IPS-18c (cell line): ENCODE data around the gene CHCHD2.
A peak's percentile ranks its signal among the peaks of the same experiment; 100 is the strongest.
"Not testable (repeated sequence)": the region's sequence is repeated elsewhere in the genome, so short reads cannot be mapped to it uniquely, and the experiment has no call there.

Experiments used
- H3K4me3 ChIP-seq: 2 replicates; pipeline ENCODE4 v1.7.0; 2013; ENCODE audit warnings: low read depth, mild to moderate bottlenecking, low read length, moderate library complexity; ENCODE audit not compliant: insufficient read depth
- H3K9me3 ChIP-seq: one replicate; pipeline ENCODE4 v1.6.1; 2013; ENCODE audit warnings: mild to moderate bottlenecking, low read length, moderate library complexity; ENCODE audit not compliant: control insufficient read depth, insufficient read depth

The CHCHD2 gene

GRCh38 chr7:56106108-56107073, at the start of gene CHCHD2:
Gene CHCHD2 (minus strand): TSS chr7:56106476. CDS start chr7:56106413, 63 bp downstream.
- peak within 1 kb of the TSS; percentile 63 for H3K4me3 ChIP-seq
- no peaks in the 10 kb centered on the region for H3K9me3 ChIP-seq

- peaks cover 21% of the 10 kb centered on the region for H3K9me3 ChIP-seq
- not testable (repeated sequence) for H3K4me3 ChIP-seq
Measured at GRCh38 chr7:56131062-56131461, 24.8 kb upstream of the CHCHD2 start.

- H3K9me3 ChIP-seq = peaks cover 15% of the 10 kb centered on the region
- H3K4me3 ChIP-seq = no peak overlapping the region
Measured at GRCh38 chr7:56127241-56127975, 21.1 kb upstream of the CHCHD2 start.

GRCh38 chr7:56125831-56126230, 19.6 kb upstream of the CHCHD2 start:
- Histone ChIP-seq H3K4me3 (no peak overlapping the region; the same call in 1 of the 2 replicates), H3K9me3 (peaks cover 14% of the 10 kb centered on the region)

- H3K9me3 ChIP-seq = peaks cover 14% of the 10 kb centered on the region
- H3K4me3 ChIP-seq = peak overlapping the region; percentile 20; the same call in 1 of the 2 replicates
Measured at GRCh38 chr7:56124981-56125380, 18.7 kb upstream of the CHCHD2 start.

- no peak overlapping the region for H3K4me3 ChIP-seq
- H3K9me3 ChIP-seq = peaks cover 6% of the 10 kb centered on the region
Measured at GRCh38 chr7:56121440-56121839, 15.2 kb upstream of the CHCHD2 start.

GRCh38 chr7:56115852-56116538, 9.7 kb upstream of the CHCHD2 start, which contains the start of gene NUPR2:
Gene NUPR2 (minus strand): TSS chr7:56116417. CDS start chr7:56116314, 103 bp downstream.
- Histone ChIP-seq H3K9me3 (peaks cover 9% of the 10 kb centered on the region), H3K4me3 (peak within 1 kb of the TSS; percentile 15)

GRCh38 chr7:56112244-56112643, 6.0 kb upstream of the CHCHD2 start:
- not testable (repeated sequence) for H3K4me3 ChIP-seq, H3K9me3 ChIP-seq

- H3K9me3 ChIP-seq = peaks cover 6% of the 10 kb centered on the region
- no peak overlapping the region for H3K4me3 ChIP-seq
Measured at GRCh38 chr7:56110611-56111010, 4.3 kb upstream of the CHCHD2 start.

GRCh38 chr7:56107954-56108258, 1.6 kb upstream of the CHCHD2 start:
- Histone ChIP-seq H3K9me3 (no peaks in the 10 kb centered on the region), H3K4me3 (no peak overlapping the region)

GRCh38 chr7:56105508-56105907, 768 bp downstream of the CHCHD2 start:
- H3K9me3 ChIP-seq = no peaks in the 10 kb centered on the region
- H3K4me3 ChIP-seq = peak overlapping the region; percentile 63

- not testable (repeated sequence) for H3K9me3 ChIP-seq, H3K4me3 ChIP-seq
Measured at GRCh38 chr7:56104138-56104537, 2.1 kb downstream of the CHCHD2 start.

GRCh38 chr7:56099653-56100052, 6.6 kb downstream of the CHCHD2 start:
- Histone ChIP-seq H3K4me3 (no peak overlapping the region), H3K9me3 (no peaks in the 10 kb centered on the region)

- not testable (repeated sequence) for H3K9me3 ChIP-seq, H3K4me3 ChIP-seq
Measured at GRCh38 chr7:56098187-56099008, 7.9 kb downstream of the CHCHD2 start.

- no peaks in the 10 kb centered on the region for H3K9me3 ChIP-seq
- no peak overlapping the region for H3K4me3 ChIP-seq
Measured at GRCh38 chr7:56097700-56098099, 8.6 kb downstream of the CHCHD2 start.

GRCh38 chr7:56092789-56093531, 13.3 kb downstream of the CHCHD2 start, which contains the start of gene PHKG1:
Gene PHKG1 (minus strand): TSS chr7:56092952. CDS start chr7:56088941, 4,011 bp downstream.
- no peak within 1 kb of the TSS for H3K4me3 ChIP-seq
- H3K9me3 ChIP-seq = no peaks in the 10 kb centered on the region
